Natural killer cell (primary cell): ENCODE data around the gene ASMTL. TPM values are rescaled to one million over a fixed set of nuclear protein-coding genes. Genes with fewer than 3 reads are reported as not detected.
A peak's percentile ranks its signal among the peaks of the same experiment; 100 is the strongest.

Experiments used
- ATAC-seq, 3 donors: fragments of 150-1000 bp in 2 of 3; fragments of 200-7000 bp in 1 of 3; cut with Tn5 transposase; 1 replicate in 1 of 3; 2 replicates in 2 of 3; pipeline ENCODE4 v1.10.0; 2021; ENCODE audit warnings: mild to moderate bottlenecking in 2 of 3, moderate library complexity in 2 of 3
- DNase-seq, 2 donors: peaks; one replicate each; pipeline versions ENCODE4 v3.0.0 to v3.0.0-alpha.2; 2013 to 2021; ENCODE audit warnings: mixed read lengths in 1 of 2
- H3K27ac ChIP-seq: one replicate; pipeline ENCODE4 v1.5.1; 2013; ENCODE audit warnings: mild to moderate bottlenecking, low read length
- H3K27me3 ChIP-seq: one replicate; pipeline ENCODE4 v1.6.1; 2013; ENCODE audit warnings: low read length; ENCODE audit not compliant: control insufficient read depth, insufficient read depth
- H3K36me3 ChIP-seq: one replicate; pipeline ENCODE4 v1.6.1; 2013; ENCODE audit warnings: low read length; ENCODE audit not compliant: control insufficient read depth, insufficient read depth
- H3K4me1 ChIP-seq: one replicate; pipeline ENCODE4 v1.6.1; 2013; ENCODE audit warnings: low read length; ENCODE audit not compliant: control insufficient read depth, insufficient read depth
- H3K4me3 ChIP-seq: one replicate; pipeline ENCODE4 v1.5.1; 2013; ENCODE audit warnings: low read length
- H3K9me3 ChIP-seq: one replicate; pipeline ENCODE4 v1.6.1; 2013; ENCODE audit warnings: low read length; ENCODE audit not compliant: control insufficient read depth, insufficient read depth
- H3K27ac Mint-ChIP-seq, 2 donors: one replicate each; pipeline ENCODE4 v1.8.0; 2022; ENCODE audit warnings: mild to moderate bottlenecking in 2 of 2, mixed read lengths in 2 of 2, moderate library complexity in 1 of 2
- H3K27me3 Mint-ChIP-seq, 2 donors: one replicate each; pipeline ENCODE4 v1.8.0; 2022; ENCODE audit warnings: low read depth in 2 of 2, mixed read lengths in 2 of 2
- H3K36me3 Mint-ChIP-seq: one replicate; pipeline ENCODE4 v1.8.0; 2022; ENCODE audit warnings: mixed read lengths
- H3K4me1 Mint-ChIP-seq, 2 donors: one replicate each; pipeline ENCODE4 v1.8.0; 2022; ENCODE audit warnings: mixed read lengths in 2 of 2
- H3K4me3 Mint-ChIP-seq: one replicate; pipeline ENCODE4 v1.8.0; 2022; ENCODE audit warnings: mild to moderate bottlenecking, moderate library complexity, mixed read lengths
- H3K9me3 Mint-ChIP-seq, 2 donors: one replicate each; pipeline ENCODE4 v1.8.0; 2022; ENCODE audit warnings: mixed read lengths in 2 of 2
- CTCF ChIP-seq: fragments of 200-600 bp; IDR thresholded peaks from one replicate; pipeline ENCODE4 v1.8.0; 2022; ENCODE audit warnings: antibody characterized with exemption
- WGBS: methylation state at CpG from one replicate; pipeline ENCODE4 v1.1.7; 2013; ENCODE audit warnings: missing lambda C conversion rate; ENCODE audit not compliant: insufficient coverage; 5-methylcytosine and 5-hydroxymethylcytosine counted together
- intact Hi-C: fragments of 100-400 bp; cut with micrococcal nuclease; formaldehyde crosslinking; loops from one replicate; pipeline ENCODE4 v1.14.2; 2022
- total RNA-seq, 4 donors: library from RNA; stranded (reverse); fragments of 120-200 nt in 1 of 4; gene quantifications; one replicate each; pipeline versions ENCODE4 v1.2.3 to v1.2.4, GENCODE V29; 2013 to 2022

The ASMTL gene
- total RNA-seq, 3 donors from 2014 or later (not counting 1 experiment from before 2014, with no cell fraction given): 58.5 to 80.3 (median 66.1) TPM

DNA sequence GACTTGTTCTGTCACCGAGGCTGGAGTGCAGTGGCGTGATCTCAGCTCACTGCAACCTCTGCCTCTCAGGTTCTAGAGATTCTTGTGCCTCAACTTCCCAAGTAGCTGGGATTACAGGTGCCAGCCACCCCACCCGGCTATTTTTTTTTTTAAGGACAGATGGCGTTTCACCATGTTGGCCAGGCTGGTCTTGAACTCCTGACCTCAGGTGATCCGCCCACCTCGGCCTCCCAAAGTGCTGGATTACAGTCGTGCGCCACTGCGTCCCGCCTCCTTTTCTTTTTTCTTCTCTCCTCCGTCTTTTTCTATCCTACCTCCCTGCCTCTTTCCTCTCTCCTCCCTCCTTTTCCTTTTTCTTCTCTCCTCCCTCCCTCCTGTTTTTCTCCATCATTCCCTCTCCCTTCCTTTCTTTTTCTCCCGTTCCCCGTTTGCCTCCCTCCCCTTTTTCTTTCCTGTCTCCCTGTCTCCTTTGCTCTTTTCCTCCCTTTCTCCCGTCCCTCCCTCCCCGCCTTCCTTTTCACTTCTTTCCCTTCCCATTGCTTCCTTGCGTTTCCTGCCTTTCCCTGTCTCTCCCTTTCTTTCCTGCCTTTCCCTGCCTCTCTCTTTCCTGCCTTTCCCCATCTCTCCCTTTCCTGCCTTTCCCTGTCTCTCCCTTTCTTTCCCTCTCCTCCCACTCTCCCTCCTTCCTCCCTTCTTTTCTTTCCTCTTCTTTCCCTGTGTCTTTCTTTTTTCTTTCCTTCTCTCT lies 58.7 kb downstream of the ASMTL start:
- Mint-ChIP-seq H3K4me1 (peaks cover 20 to 44% of the 10 kb centered on the region in 2 donors), H3K27me3 (no peaks in the 10 kb centered on the region), H3K27ac (peak overlapping the region; percentile 80 to 94), H3K4me3 (peak overlapping the region; percentile 92), H3K9me3 (no peaks in the 10 kb centered on the region), H3K36me3 (no peaks in the 10 kb centered on the region)
- Histone ChIP-seq H3K9me3 (no peaks in the 10 kb centered on the region), H3K4me1 (peaks cover 24% of the 10 kb centered on the region), H3K27ac (no peak overlapping the region), H3K4me3 (no peak overlapping the region), H3K27me3 (no peaks in the 10 kb centered on the region), H3K36me3 (peaks cover 15% of the 10 kb centered on the region)
- WGBS: 95% methylated on average over 16 of the region's 16 CpGs
- TF ChIP-seq CTCF: no peak
- no peak for ATAC-seq
- intact Hi-C loops: loop anchor here (5.0 kb wide), 2 partner anchors 198 to 263 kb away; partner anchors contain the start of gene AKAP17A
- DNase-seq: no peak

GRCh38 chrX:1392376-1393068 lies 60.2 kb downstream of the ASMTL start:
- Mint-ChIP-seq H3K27ac (peak overlapping the region; percentile 85 to 94), H3K27me3 (no peaks in the 10 kb centered on the region), H3K36me3 (no peaks in the 10 kb centered on the region), H3K4me3 (peak overlapping the region; percentile 92), H3K4me1 (peaks cover 35 to 58% of the 10 kb centered on the region in 2 donors), H3K9me3 (no peaks in the 10 kb centered on the region)
- Histone ChIP-seq H3K9me3 (no peaks in the 10 kb centered on the region), H3K4me3 (peak overlapping the region; percentile 85), H3K36me3 (peaks cover 29% of the 10 kb centered on the region), H3K4me1 (peaks cover 24% of the 10 kb centered on the region), H3K27ac (peak overlapping the region; percentile 87), H3K27me3 (no peaks in the 10 kb centered on the region)
- ATAC-seq (peak; percentile 20 to 40 (median 29)), DNase-seq (no peak)
- WGBS: under 1% methylated on average over 67 of the region's 76 CpGs
- TF ChIP-seq CTCF: no peak
- intact Hi-C loops: loop anchor here (1.0 to 5.0 kb wide), 4 partner anchors 61 to 265 kb away; partner anchors contain the start of genes AKAP17A and P2RY8

DNA sequence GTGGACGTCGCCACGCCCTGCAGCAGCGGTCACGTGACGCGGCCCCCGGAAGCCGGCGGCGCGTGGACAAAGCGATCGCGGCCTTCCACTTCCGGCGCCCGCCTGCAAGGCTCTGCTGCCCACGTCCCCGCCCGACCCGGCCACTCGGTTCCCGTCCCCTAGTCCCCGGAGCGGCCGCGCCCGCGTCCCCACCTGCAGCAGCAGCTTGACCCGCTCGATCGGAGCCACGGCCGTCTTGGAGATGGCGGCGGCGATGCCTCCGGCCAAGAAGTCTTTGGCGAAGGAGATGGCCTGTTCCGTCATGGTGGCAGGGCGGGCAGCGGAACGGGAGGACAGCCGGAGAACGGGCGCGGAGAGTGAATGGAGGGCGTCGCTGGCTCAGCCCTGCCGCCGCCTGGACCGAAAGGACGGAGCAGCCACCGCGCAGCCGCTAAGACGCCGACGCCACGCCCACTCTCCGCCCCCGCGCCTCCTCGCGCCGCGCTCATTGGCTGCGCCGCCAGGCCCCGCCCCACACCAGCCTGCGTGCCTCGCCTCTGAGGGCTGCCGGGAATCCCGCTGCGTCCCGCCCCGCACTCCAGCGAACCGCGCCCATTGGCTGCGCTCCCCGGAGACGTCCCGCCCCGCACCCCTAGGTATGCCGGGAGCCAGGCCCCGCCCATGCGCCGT lies 60.9 kb downstream of the ASMTL start, which contains the start of gene SLC25A6:
SLC25A6 (minus strand) TSS at position 407 of the 669 bp plus-strand sequence; CDS start at position 303, 104 bp downstream.
- peaks cover 24% of the 10 kb centered on the region for H3K4me1 ChIP-seq
- no peaks in the 10 kb centered on the region for H3K9me3 ChIP-seq
- peak within 1 kb of the TSS; percentile 99 for H3K4me3 ChIP-seq
- ATAC-seq: peak; percentile 93 to 98 (median 93)
- H3K36me3 Mint-ChIP-seq: no peaks in the 10 kb centered on the region
- no peak for TF ChIP-seq CTCF
- peaks cover 37 to 61% of the 10 kb centered on the region in 2 donors for H3K4me1 Mint-ChIP-seq
- peak within 1 kb of the TSS; percentile 85 to 94 for H3K27ac Mint-ChIP-seq
- H3K4me3 Mint-ChIP-seq: peak within 1 kb of the TSS; percentile 92
- under 1% methylated on average over 90 of the region's 90 CpGs for WGBS
- intact Hi-C loops: loop anchor here (1.0 to 5.0 kb wide), 4 partner anchors 61 to 265 kb away; partner anchors contain the start of genes AKAP17A and P2RY8
- H3K27me3 ChIP-seq: no peaks in the 10 kb centered on the region
- H3K27ac ChIP-seq: peak within 1 kb of the TSS; percentile 95
- peak; percentile 99 to 100 for DNase-seq
- H3K9me3 Mint-ChIP-seq: no peaks in the 10 kb centered on the region
- H3K36me3 ChIP-seq: peaks cover 36% of the 10 kb centered on the region
- no peaks in the 10 kb centered on the region for H3K27me3 Mint-ChIP-seq
